GM21367 (cell line): Measurements from ENCODE around the gene DPPA3.
"Not testable (repeated sequence)": the region's sequence is repeated elsewhere in the genome, so short reads cannot be mapped to it uniquely, and the experiment has no call there.

ENCODE experiments used
- ATAC-seq: cut with Tn5 transposase; IDR thresholded peaks from one replicate; pipeline ENCODE4 v1.9.1; 2021; ENCODE audit not compliant: unreplicated experiment

DPPA3 gene

DNA sequence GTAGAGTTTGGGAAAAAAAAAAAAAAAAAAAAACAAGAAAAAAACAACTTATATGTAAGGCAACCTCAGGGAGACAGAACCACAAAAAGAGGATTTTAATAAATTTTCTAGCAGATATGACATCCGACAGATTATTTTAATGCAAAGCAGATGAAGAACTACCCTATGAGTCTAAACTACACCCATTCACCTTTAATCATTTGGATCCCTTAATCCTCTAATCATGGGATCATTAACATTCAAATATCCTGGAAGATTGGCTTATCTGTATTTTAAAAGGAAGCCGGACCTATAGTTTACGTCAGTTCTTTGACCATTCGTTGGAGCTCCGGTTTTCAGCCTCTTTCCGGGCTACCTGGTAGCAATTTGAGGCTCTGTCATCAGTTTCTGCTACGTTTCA lies at the start of gene DPPA3:
Gene DPPA3 (plus strand): TSS at position 301 of the 400 bp plus-strand sequence. CDS start 138 bp downstream, outside the sequence.
- ATAC-seq = no peak

DNA sequence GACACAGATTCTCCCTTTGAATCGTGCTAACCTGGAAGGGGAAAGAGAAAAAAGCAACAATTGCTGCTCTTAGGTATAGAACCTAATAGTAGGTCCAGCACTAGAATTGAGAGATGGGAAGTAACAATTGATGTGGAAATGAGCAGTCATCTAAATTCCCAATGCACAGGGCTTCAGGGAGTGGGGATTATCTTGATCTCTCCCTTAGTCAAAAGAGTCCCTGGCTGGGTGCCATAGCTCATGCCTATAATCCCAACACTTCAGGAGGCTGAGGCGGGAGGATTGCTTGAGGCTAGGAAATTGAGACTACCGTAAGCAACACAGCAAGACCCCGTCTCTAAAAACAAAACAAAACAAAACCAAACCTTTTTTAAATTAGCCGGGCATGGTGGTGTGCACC lies 49.5 kb upstream of the DPPA3 start:
- ATAC-seq = no peak

DNA sequence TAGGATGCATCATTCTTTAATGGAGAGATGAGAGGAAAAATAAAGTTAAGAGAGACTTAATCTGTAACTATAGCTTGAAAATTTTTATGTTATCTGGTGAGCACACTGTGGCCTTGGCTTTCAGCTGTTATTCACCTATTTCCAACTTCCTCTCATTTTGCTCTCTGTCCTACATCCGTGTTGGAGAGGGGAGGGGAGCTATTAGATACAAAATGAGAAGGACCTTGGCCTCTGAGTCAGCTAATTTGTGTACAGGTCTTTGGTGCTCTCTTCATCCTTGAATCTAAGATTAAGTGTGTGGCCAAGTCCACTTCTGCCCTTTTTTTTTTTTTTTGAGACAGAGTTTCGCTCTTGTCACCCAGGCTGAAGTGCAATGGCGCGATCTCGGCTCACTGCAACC lies 44.6 kb upstream of the DPPA3 start:
- ATAC-seq = no peak

- no peak for ATAC-seq
These were observed 44.1 kb upstream of the DPPA3 start for GRCh38 chr12:7667125-7667524.

DNA sequence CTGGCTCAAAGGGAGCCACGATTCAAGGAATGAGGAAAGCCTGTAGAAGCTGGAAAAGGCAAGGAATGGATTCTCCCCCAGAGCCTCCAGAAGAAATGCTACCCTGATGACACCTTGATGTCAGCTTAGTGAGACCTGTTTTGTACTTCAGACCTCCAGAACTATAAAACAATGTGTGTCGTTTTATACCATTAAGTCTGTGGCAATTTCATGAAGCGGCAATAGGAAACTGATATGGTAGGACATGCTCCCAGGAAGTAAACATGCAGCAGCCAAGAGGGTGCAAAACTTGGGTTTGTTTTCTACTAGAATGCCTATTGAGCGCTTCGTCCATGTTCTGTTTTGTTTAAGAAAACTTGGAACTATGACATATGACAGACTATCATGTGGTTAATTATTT lies 43.1 kb upstream of the DPPA3 start:
- no peak for ATAC-seq

DNA sequence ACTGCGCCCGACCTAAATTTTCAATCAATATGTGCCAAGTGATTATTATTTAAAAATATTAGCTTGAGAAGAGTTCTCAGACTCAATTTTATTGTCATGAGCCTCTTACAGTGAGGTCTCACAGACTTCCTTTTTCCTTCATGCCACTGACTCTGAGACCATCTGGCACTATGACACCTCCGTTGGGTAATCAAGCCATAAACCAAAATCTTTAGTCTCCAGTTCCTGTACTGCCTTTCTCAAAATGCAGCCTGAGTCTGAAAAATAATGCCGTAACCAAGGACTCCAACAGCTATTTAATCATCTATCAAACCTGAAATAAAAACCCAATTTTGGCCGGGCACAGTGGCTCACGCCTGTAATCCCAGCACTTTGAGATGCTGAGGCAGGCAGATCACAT lies 35.8 kb upstream of the DPPA3 start:
- ATAC-seq = not testable (repeated sequence)

DNA sequence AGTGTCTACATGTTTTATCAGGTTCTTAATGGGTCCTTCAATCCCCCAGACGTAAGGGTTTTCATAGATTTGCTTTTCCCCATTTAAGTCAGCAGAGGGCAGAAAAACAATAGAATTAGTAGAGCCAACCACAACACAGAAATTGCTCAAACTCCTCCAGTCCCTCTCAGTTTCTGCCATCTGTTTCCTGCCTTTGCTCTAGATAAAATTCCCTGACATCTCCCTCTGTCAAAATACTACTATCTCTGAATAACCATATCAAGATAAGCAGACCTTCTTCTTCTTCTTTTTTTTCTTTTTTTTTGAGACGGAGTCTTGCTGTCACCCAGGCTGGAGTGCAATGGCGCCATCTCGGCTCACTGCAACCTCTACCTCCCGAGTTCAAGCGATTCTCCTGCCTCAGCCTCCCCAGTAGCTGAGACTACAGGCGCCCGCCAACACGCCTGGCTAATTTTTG lies 33.8 kb upstream of the DPPA3 start:
- ATAC-seq = not testable (repeated sequence)

- no peak for ATAC-seq
These were observed 32.5 kb upstream of the DPPA3 start for GRCh38 chr12:7678744-7679143.

GRCh38 chr12:7679251-7680045 lies 31.8 kb upstream of the DPPA3 start:
- no peak for ATAC-seq

- ATAC-seq = no peak
These were observed 29.7 kb upstream of the DPPA3 start for GRCh38 chr12:7681535-7681934.

DNA sequence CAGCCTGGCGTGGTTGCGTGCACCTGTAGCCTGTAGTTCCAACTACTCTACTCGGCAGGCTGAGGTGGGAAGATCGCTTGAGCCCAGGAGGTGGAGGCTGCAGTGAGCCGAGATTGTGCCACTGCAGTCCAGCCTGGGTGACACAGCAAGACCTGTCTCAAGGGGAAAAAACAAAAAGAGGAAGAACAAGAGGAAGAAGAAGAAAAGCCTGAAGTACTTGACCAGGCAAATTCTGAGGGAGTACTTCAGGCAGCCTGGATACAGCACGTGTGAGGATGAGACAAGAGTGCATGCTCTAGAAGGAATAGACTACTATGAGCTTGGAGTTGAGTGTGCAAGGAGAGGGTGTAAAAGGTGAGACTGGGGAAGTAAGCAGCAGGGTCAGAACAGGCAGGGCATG lies 17.4 kb upstream of the DPPA3 start:
- ATAC-seq = no peak

DNA sequence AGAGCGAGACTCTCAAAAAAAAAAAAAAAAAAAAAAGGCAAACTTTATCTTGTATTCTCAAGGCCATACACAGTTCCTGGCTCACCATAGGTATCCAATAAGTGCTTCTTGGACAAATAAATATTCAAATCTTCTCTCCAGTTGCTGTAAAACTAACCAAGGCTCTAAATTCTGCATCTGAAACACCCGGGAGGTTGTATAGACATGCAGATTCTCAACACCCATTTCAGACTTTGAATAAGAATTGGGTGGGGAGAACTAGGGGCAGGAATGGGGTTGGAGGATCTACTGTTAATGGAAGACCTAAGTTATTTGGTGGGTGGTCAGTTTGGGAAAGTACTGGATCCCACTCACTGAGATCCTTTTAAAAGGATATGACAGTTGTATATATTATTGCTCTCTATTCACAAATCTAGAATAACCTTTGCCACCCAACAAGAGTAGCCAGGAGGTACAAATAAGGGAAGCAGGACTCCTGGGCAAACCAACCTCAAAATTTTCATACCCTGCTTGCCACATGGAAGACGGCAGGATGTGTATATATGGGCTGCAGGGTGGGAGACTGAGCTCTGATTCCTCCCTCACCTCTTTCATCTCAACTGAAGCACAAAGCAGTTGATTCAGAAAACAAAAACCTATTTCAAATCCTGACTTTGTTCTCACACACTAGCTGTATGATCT lies 16.5 kb upstream of the DPPA3 start:
- ATAC-seq = no peak

GRCh38 chr12:7695237-7695560 lies 16.0 kb upstream of the DPPA3 start:
- ATAC-seq = no peak

DNA sequence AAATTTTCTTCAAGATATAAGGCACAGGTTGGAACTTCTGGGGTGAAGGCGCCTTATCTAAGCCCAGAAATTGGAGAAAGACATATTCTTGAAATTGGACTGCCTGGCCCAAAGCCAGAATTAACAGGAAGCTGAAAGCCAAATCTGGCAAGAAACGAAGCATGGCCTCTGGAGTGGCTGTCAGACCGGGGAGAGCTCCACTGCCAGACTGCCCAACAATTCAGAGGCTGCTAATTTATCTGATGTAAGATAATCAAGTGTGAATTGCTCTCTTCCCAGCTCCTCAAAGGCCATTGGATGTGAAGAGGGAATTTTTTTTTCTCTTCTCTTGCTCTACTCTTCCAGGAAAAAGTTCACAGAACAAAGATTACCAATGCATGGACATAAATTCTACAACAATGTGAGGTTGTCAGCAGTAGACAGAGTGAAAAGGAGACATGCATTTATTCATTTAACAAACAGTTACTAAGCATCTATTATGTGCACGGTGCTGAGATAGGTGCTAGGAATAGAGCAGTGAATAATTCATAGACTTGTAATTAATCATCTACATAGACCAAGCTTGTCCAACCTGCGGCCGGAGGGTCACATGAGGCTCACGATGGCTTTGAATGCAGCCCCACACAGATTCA lies 15.6 kb upstream of the DPPA3 start, which contains the start of gene GDF3:
Gene GDF3 (minus strand): TSS at position 210 of the 632 bp plus-strand sequence. CDS start 47 bp downstream, at position 163.
- no peak for ATAC-seq

- ATAC-seq = no peak
These were observed 5.4 kb upstream of the DPPA3 start for GRCh38 chr12:7705846-7706245.

DNA sequence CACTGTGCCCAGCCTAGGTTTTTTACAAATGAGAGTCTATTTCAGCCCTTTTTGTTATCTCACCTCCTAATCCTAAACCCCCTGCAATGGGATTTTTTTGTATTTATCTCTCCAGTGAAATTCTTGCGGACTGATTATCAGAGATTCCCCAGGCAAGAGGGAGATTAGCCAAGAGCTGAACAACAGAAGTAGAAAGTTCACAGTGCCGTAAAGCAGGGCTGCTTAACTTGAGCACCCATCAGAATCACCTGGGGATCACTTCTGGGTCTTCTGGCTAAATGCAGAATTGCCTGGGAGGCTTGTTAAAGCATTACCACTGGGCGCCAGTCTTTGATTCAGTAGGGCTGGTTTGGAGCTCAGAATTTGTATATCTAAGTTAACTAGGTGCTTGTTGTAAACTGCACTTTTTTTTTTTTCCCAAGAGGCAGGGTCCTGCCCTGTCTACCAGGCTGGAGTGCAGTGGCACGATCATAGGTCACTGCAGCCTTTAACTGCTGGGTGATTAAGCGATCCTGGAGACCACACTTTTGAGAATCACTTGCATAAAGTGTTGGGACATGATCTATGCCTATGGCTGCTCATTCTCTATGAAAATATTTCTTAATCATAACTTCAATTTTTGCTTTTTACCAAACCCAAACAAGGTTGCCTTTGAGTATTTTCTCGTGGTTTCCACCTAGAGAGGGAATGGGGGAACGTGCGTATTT lies 1.1 kb upstream of the DPPA3 start:
- ATAC-seq = no peak

GRCh38 chr12:7712841-7713442 lies 1.7 kb downstream of the DPPA3 start:
- no peak for ATAC-seq

DNA sequence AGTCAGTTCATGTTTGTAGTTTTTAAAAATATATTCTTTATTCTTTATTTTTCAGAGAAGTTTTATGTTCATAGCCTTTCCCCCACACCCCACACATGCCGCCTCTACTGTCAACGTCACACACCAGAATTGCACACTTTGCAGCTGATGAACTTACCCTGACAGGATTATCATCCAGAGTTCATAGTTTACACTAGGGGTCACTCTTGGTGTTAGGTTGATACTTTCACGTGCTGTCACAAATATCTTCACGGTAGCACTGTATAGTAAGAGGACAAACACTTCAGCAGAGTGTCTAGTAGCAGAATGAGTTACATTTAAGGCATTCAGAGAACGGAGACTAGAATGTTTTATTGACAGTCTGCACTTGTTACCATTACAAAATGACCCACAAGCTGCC lies 5.1 kb downstream of the DPPA3 start:
- no peak for ATAC-seq

GRCh38 chr12:7719946-7720730 lies 8.9 kb downstream of the DPPA3 start:
- ATAC-seq = no peak

DNA sequence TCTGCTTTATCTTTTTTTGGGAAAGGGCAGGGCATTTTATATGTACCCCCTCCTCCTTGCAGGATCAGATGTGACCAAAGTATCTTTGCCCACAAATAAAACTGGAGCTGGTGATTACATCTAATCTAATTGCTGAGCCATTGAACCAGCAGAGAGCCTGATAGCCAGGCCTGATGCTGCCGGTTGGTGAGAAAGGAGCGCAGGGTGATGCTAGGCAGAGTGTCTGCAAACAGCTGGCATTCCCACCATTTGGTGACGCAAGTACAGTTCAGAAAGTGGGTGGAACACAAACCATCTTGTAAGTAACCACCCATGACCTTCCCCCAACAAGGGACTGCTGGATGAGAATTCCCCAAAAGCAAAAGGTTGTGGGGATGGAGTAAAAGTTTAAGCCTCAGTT lies 12.7 kb downstream of the DPPA3 start:
- no peak for ATAC-seq
